Sigmoid colon (tissue), 7 donors: ENCODE data around the gene TRAF4. TPM values are rescaled to one million over a fixed set of nuclear protein-coding genes. Genes with fewer than 3 reads are reported as not detected.

Source experiments
- DNase-seq: peaks from one replicate; pipeline ENCODE4 v3.0.0-alpha.2; 2019
- H3K27ac ChIP-seq, 4 donors: fragments of 200-600 bp; sonication (generic); one replicate each; pipeline ENCODE4 v1.5.1; 2016 to 2019; ENCODE audit warnings: mild to moderate bottlenecking in 1 of 4
- H3K27me3 ChIP-seq, 3 donors: fragments of 200-600 bp; sonication (generic); one replicate each; pipeline ENCODE4 v1.5.1; 2019; ENCODE audit warnings: mild to moderate bottlenecking in 1 of 3
- H3K36me3 ChIP-seq, 4 donors: fragments of 200-600 bp; sonication (generic); one replicate each; pipeline ENCODE4 v1.5.1; 2016 to 2019
- H3K4me1 ChIP-seq, 4 donors: fragments of 200-600 bp; sonication (generic); one replicate each; pipeline ENCODE4 v1.5.1; 2017 to 2019
- H3K4me3 ChIP-seq, 4 donors: fragments of 200-600 bp; sonication (generic); one replicate each; pipeline ENCODE4 v1.5.1; 2017 to 2019; ENCODE audit warnings: mild to moderate bottlenecking in 2 of 4, moderate library complexity in 1 of 4
- H3K9me3 ChIP-seq, 4 donors: fragments of 200-600 bp in 3 of 4; sonication (generic) in 3 of 4; one replicate each; pipeline versions ENCODE4 v1.5.1 to v1.6.1; 2013 to 2019
- CTCF ChIP-seq, 4 experiments: fragments of 450-650 bp in 3 of 4; fragments of 200-600 bp in 1 of 4; IDR thresholded peaks; one replicate each; pipeline ENCODE4 v1.5.1; 2016 to 2019; ENCODE audit warnings: antibody characterized with exemption in 4 of 4, mild to moderate bottlenecking in 3 of 4, moderate library complexity in 2 of 4
- EP300 ChIP-seq, 4 donors: sonication (generic); formaldehyde crosslinking; IDR thresholded peaks; one replicate each; pipeline ENCODE4 v1.6.1; 2017; ENCODE audit warnings: antibody characterized with exemption in 4 of 4
- POLR2A ChIP-seq, 2 donors: fragments of 450-650 bp; IDR thresholded peaks; one replicate each; pipeline ENCODE4 v1.6.1; 2016; ENCODE audit warnings: antibody characterized with exemption in 2 of 2, mild to moderate bottlenecking in 2 of 2, moderate library complexity in 2 of 2
- POLR2AphosphoS5 ChIP-seq, 4 donors: sonication (generic); formaldehyde crosslinking; IDR thresholded peaks; one replicate each; pipeline ENCODE4 v1.6.1; 2017; ENCODE audit warnings: antibody characterized with exemption in 4 of 4
- WGBS, 2 donors: extraction: QIAGEN DNeasy Blood & Tissue Kit; methylation state at CpG; one replicate each; pipeline ENCODE4 v1.1.7; 2013; 5-methylcytosine and 5-hydroxymethylcytosine counted together
- intact Hi-C: fragments of 100-400 bp; cut with DNase I; formaldehyde crosslinking; loops from one replicate; pipeline ENCODE4 v1.15.1; 2023
- polyA plus RNA-seq, 3 donors: library from polyadenylated mRNA; stranded (reverse); fragments of 200-250 nt; gene quantifications; one replicate each; pipeline ENCODE4 v1.2.3, GENCODE V29; 2013
- total RNA-seq, 4 donors: library from RNA; depleted of rRNA; stranded (reverse); fragments of >200 nt; gene quantifications; one replicate each; pipeline ENCODE4 v1.1.0, GENCODE V29; 2016
- donor health status: healthy with polysubstance abuse.
- donor health status: Bipolar disorder and iron deficiency.
- donor health status: healthy.

The TRAF4 gene
- total and polyA plus RNA-seq, 7 donors: 3.9 to 94.1 (median 11.6) TPM

- WGBS, 2 donors: 66 to 85% methylated on average over 7 of the region's 7 CpGs
These were observed 31.0 kb upstream of the TRAF4 start for GRCh38 chr17:28712705-28713415.

GRCh38 chr17:28714281-28714680 lies 29.5 kb upstream of the TRAF4 start:
- no peak for DNase-seq
- intact Hi-C loops: loop anchor here (5.0 kb wide), 2 partner anchors 52 to 67 kb away; partner anchors contain the start of genes BLTP2, SDF2 and SUPT6H

More at GRCh38 chr17:28712705-28713415, 31.0 kb upstream of the TRAF4 start:
- H3K4me1 ChIP-seq: peaks cover 0 to 38% (median 35%) of the 10 kb centered on the region in 4 donors
- TF ChIP-seq CTCF (IDR thresholded peaks at IDR 0.05): no peak
- TF ChIP-seq POLR2AphosphoS5 (IDR thresholded peaks at IDR 0.05): no peak
- no peak for TF ChIP-seq POLR2A (IDR thresholded peaks at IDR 0.05)
- TF ChIP-seq EP300 (IDR thresholded peaks at IDR 0.05): no peak
- H3K9me3 ChIP-seq: no peaks in the 10 kb centered on the region
- no peaks in the 10 kb centered on the region for H3K27me3 ChIP-seq
- intact Hi-C loops: loop anchor here (5.0 kb wide), 2 partner anchors 51 to 66 kb away; partner anchors contain the start of genes BLTP2, SDF2 and SUPT6H
- DNase-seq: no peak
- no peak overlapping the region for H3K27ac ChIP-seq
- H3K36me3 ChIP-seq: peaks cover 0 to 25% (median 16%) of the 10 kb centered on the region in 4 donors
- H3K4me3 ChIP-seq: no peak overlapping the region

GRCh38 chr17:28715217-28715616 lies 28.6 kb upstream of the TRAF4 start:
- 89 to 96% methylated on average over 2 of the region's 2 CpGs for WGBS, 2 donors
- H3K27me3 ChIP-seq: no peaks in the 10 kb centered on the region
- TF ChIP-seq EP300 (IDR thresholded peaks at IDR 0.05) (no peak), POLR2A (IDR thresholded peaks at IDR 0.05) (no peak), POLR2AphosphoS5 (IDR thresholded peaks at IDR 0.05) (no peak), CTCF (IDR thresholded peaks at IDR 0.05) (no peak)
- no peak overlapping the region for H3K27ac ChIP-seq
- no peak overlapping the region for H3K4me3 ChIP-seq
- H3K9me3 ChIP-seq: no peaks in the 10 kb centered on the region
- intact Hi-C loops: no loop called here
- no peak for DNase-seq
- peaks cover 0 to 25% (median 16%) of the 10 kb centered on the region in 4 donors for H3K36me3 ChIP-seq
- H3K4me1 ChIP-seq: peaks cover 0 to 52% (median 46%) of the 10 kb centered on the region in 4 donors

More at GRCh38 chr17:28714281-28714680, 29.5 kb upstream of the TRAF4 start:
- Histone ChIP-seq H3K27me3 (no peaks in the 10 kb centered on the region), H3K36me3 (peaks cover 0 to 25% (median 16%) of the 10 kb centered on the region in 4 donors), H3K9me3 (no peaks in the 10 kb centered on the region), H3K27ac (no peak overlapping the region), H3K4me3 (no peak overlapping the region), H3K4me1 (peaks cover 0 to 50% (median 49%) of the 10 kb centered on the region in 4 donors)
- TF ChIP-seq POLR2A (IDR thresholded peaks at IDR 0.05): no peak
- no peak for TF ChIP-seq POLR2AphosphoS5 (IDR thresholded peaks at IDR 0.05)
- TF ChIP-seq EP300 (IDR thresholded peaks at IDR 0.05): no peak
- no peak for TF ChIP-seq CTCF (IDR thresholded peaks at IDR 0.05)
- WGBS, 2 donors: 79 to 92% methylated on average over 3 of the region's 3 CpGs

GRCh38 chr17:28716740-28717577 lies 26.9 kb upstream of the TRAF4 start:
- WGBS, 2 donors: 31 to 45% methylated on average over 63 of the region's 63 CpGs
- Histone ChIP-seq H3K36me3 (peaks cover 0 to 34% (median 22%) of the 10 kb centered on the region in 4 donors), H3K4me1 (peaks cover 0 to 63% (median 53%) of the 10 kb centered on the region in 4 donors), H3K9me3 (no peaks in the 10 kb centered on the region), H3K27me3 (no peaks in the 10 kb centered on the region), H3K4me3 (peak overlapping the region; percentile 66 to 83 (median 78)), H3K27ac (peak overlapping the region; percentile 91 to 95 (median 94))
- TF ChIP-seq POLR2AphosphoS5 (IDR thresholded peaks at IDR 0.05): no peak
- TF ChIP-seq EP300 (IDR thresholded peaks at IDR 0.05): no peak
- TF ChIP-seq CTCF (IDR thresholded peaks at IDR 0.05): no peak
- no peak for TF ChIP-seq POLR2A (IDR thresholded peaks at IDR 0.05)
- intact Hi-C loops: no loop called here
- DNase-seq: peak; percentile 82
